Testis (tissue), 3 donors: ENCODE data around the gene METTL26. TPM values are rescaled to one million over a fixed set of nuclear protein-coding genes. Genes with fewer than 3 reads are reported as not detected.

Experiments
- DNase-seq: peaks from one replicate; pipeline ENCODE4 v3.0.0-alpha.2; 2019
- H3K27ac ChIP-seq, 2 donors: fragments of 200-600 bp; sonication (generic); one replicate each; pipeline ENCODE4 v1.5.1; 2019
- H3K27me3 ChIP-seq: fragments of 200-600 bp; sonication (generic); one replicate; pipeline ENCODE4 v1.5.1; 2019
- H3K36me3 ChIP-seq: fragments of 200-600 bp; sonication (generic); one replicate; pipeline ENCODE4 v1.5.1; 2017; ENCODE audit warnings: low read depth; ENCODE audit errors: missing control alignments
- H3K4me1 ChIP-seq: fragments of 200-600 bp; sonication (generic); one replicate; pipeline ENCODE4 v1.5.1; 2019
- H3K4me3 ChIP-seq, 2 donors: fragments of 200-600 bp; sonication (generic); one replicate each; pipeline ENCODE4 v1.5.1; 2017 to 2019
- H3K9me3 ChIP-seq: fragments of 200-600 bp; sonication (generic); one replicate; pipeline ENCODE4 v1.5.1; 2017
- CTCF ChIP-seq, 3 experiments: fragments of 450-650 bp in 2 of 3; fragments of 200-600 bp in 1 of 3; sonication (generic) in 1 of 3; IDR thresholded peaks; one replicate each; pipeline ENCODE4 v1.5.1; 2016 to 2019; ENCODE audit warnings: antibody characterized with exemption in 3 of 3, mild to moderate bottlenecking in 2 of 3, moderate library complexity in 1 of 3
- POLR2A ChIP-seq: fragments of 450-650 bp; IDR thresholded peaks from one replicate; pipeline ENCODE4 v1.6.1; 2017; ENCODE audit warnings: antibody characterized with exemption, mild to moderate bottlenecking, moderate library complexity
- WGBS, 2 donors: methylation state at CpG; one replicate each; pipeline ENCODE4 v1.1.5; 2018; 5-methylcytosine and 5-hydroxymethylcytosine counted together
- intact Hi-C: fragments of 100-400 bp; cut with DNase I; formaldehyde crosslinking; loops from one replicate; pipeline ENCODE4 v1.15.1; 2023; ENCODE audit warnings: low total_unique reads
- polyA plus RNA-seq: library from polyadenylated mRNA; stranded (reverse); fragments of 350-450 nt; fragmentation: Illumina TruSeq; extraction: RNeasy Lipid Tissue Mini Kit (QIAGEN cat#74804); gene quantifications from one replicate; pipeline ENCODE4 v1.2.3, GENCODE V29; 2014; ENCODE audit warnings: low read depth, low replicate concordance; ENCODE audit not compliant: insufficient read depth
- total RNA-seq, 2 donors: library from RNA; depleted of rRNA; stranded (reverse); fragments of >200 nt; gene quantifications; one replicate each; pipeline ENCODE4 v1.2.3, GENCODE V29; 2016

Gene METTL26
- total and polyA plus RNA-seq, 3 donors from 2014 or later = 72.1 to 185 (median 161) TPM

- Histone ChIP-seq H3K4me3 (no peak overlapping the region), H3K9me3 (no peaks in the 10 kb centered on the region), H3K36me3 (no peaks in the 10 kb centered on the region), H3K27ac (no peak overlapping the region), H3K4me1 (peaks cover 7% of the 10 kb centered on the region), H3K27me3 (no peaks in the 10 kb centered on the region)
- intact Hi-C loops = no loop called here
- WGBS, 2 donors = 88 to 89% methylated on average over 12 of the region's 12 CpGs
- DNase-seq = no peak
- TF ChIP-seq CTCF (IDR thresholded peaks at IDR 0.05) = no peak
- TF ChIP-seq POLR2A = no peak
Measured at GRCh38 chr16:654034-654433, 17.9 kb upstream of the METTL26 start.

GRCh38 chr16:652454-653305, 16.6 kb upstream of the METTL26 start:
- Histone ChIP-seq H3K27me3 (no peaks in the 10 kb centered on the region), H3K4me1 (peaks cover 17% of the 10 kb centered on the region), H3K4me3 (no peak overlapping the region), H3K27ac (no peak overlapping the region), H3K9me3 (no peaks in the 10 kb centered on the region), H3K36me3 (no peaks in the 10 kb centered on the region)
- intact Hi-C loops = no loop called here
- TF ChIP-seq CTCF (IDR thresholded peaks at IDR 0.05) (no peak), POLR2A (no peak)
- 88 to 91% methylated on average over 6 to 28 of the region's 28 CpGs for WGBS, 2 donors
- DNase-seq = no peak

- Histone ChIP-seq H3K4me3 (no peak overlapping the region), H3K27ac (no peak overlapping the region), H3K27me3 (no peaks in the 10 kb centered on the region), H3K36me3 (no peaks in the 10 kb centered on the region), H3K4me1 (peaks cover 19% of the 10 kb centered on the region), H3K9me3 (no peaks in the 10 kb centered on the region)
- TF ChIP-seq CTCF (IDR thresholded peaks at IDR 0.05) (no peak), POLR2A (no peak)
- intact Hi-C loops = no loop called here
- WGBS, 2 donors = 85 to 88% methylated on average over 3 to 22 of the region's 22 CpGs
- no peak for DNase-seq
Measured at GRCh38 chr16:651844-652243, 15.7 kb upstream of the METTL26 start.

GRCh38 chr16:649631-650030, 13.5 kb upstream of the METTL26 start:
- no peaks in the 10 kb centered on the region for H3K9me3 ChIP-seq
- no peak for TF ChIP-seq CTCF (IDR thresholded peaks at IDR 0.05)
- TF ChIP-seq POLR2A = no peak
- no peaks in the 10 kb centered on the region for H3K36me3 ChIP-seq
- DNase-seq = no peak
- WGBS, 2 donors = 0 to 3% methylated on average over 17 to 44 of the region's 44 CpGs
- no peaks in the 10 kb centered on the region for H3K27me3 ChIP-seq
- peak overlapping the region; percentile 71 to 73 for H3K4me3 ChIP-seq
- H3K27ac ChIP-seq = peak overlapping the region in 1 of 2 donors; percentile 89
- intact Hi-C loops = no loop called here
- peaks cover 19% of the 10 kb centered on the region for H3K4me1 ChIP-seq
